AG09319 (cell line): Measurements from ENCODE around the gene SETBP1.

ENCODE experiments used
- DNase-seq: peaks from one replicate; pipeline ENCODE4 v3.0.0-alpha.2; 2010; ENCODE audit warnings: low read depth; ENCODE audit errors: extremely low read depth
- TF ChIP-seq, protein P1 (sequence below): IDR thresholded peaks from 2 replicates; pipeline ENCODE4 v1.5.1; 2011; ENCODE audit warnings: low read depth, mild to moderate bottlenecking, inconsistent platforms, low read length, moderate library complexity

Gene SETBP1

DNA sequence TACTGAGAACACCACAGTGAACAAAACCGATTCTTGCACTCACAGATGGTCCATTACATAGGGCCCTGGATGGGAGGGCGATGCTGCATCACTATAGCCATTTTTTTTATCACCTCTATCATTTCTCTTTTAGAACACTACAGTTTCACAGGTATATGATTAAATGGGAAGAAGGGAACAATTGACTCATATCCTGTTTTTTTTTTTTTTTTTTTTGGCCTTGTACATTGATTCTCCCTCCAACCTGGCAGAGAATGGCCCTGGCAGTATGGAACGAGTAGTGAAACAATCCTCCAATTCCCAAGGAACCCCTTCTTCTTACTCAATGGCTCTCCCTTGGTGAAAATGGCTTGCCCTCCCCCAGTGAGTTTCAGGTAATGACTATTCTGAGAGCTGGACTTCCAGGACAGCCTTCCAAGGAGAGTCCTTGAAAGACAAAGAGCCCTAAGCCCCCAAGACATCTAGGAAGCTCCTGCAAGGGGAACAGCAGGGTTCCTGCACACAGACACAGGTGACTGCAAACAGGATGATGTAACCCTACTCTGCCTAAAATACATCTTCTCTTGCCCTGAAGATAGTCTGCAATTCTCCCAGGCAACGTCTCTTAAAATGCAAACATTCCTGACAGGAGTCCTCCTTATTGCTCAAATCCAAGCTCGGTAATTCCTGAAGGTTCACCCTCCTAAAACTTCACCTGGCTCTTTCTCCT, 405.4 kb downstream of the SETBP1 start:
- no peak for DNase-seq

GRCh38 chr18:45086777-45087176, 406.1 kb downstream of the SETBP1 start:
- no peak for DNase-seq
- TF ChIP-seq, protein P1, sequence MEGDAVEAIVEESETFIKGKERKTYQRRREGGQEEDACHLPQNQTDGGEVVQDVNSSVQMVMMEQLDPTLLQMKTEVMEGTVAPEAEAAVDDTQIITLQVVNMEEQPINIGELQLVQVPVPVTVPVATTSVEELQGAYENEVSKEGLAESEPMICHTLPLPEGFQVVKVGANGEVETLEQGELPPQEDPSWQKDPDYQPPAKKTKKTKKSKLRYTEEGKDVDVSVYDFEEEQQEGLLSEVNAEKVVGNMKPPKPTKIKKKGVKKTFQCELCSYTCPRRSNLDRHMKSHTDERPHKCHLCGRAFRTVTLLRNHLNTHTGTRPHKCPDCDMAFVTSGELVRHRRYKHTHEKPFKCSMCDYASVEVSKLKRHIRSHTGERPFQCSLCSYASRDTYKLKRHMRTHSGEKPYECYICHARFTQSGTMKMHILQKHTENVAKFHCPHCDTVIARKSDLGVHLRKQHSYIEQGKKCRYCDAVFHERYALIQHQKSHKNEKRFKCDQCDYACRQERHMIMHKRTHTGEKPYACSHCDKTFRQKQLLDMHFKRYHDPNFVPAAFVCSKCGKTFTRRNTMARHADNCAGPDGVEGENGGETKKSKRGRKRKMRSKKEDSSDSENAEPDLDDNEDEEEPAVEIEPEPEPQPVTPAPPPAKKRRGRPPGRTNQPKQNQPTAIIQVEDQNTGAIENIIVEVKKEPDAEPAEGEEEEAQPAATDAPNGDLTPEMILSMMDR, result no peak

More for the DNA sequence above, 405.4 kb downstream of the SETBP1 start:
- TF ChIP-seq, protein P1, result no peak

GRCh38 chr18:45090526-45091140, 409.9 kb downstream of the SETBP1 start:
- DNase-seq, result no peak
- TF ChIP-seq, protein P1, result no peak

GRCh38 chr18:45100321-45101105, 419.8 kb downstream of the SETBP1 start:
- DNase-seq, result no peak
- TF ChIP-seq, protein P1, result no peak

DNA sequence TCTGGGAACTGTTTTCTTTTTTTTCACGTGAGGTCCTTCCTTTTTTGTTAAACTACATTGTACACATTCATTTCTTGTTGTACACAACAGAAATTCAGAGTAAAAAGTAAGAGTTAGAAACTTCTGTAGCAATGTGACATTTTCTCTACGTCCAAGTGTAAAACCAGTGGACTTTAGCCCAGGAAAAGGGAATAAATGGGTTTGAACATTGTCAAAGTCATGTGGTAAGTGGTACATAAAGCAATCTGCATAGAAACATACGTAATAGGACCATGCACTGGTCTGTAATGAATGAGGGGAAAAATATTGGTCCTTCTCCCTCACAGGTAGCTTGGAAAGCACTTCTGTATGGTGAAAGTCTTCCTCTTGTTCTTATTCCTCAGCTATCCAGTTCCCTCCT, 421.4 kb downstream of the SETBP1 start:
- TF ChIP-seq, protein P1, result no peak
- no peak for DNase-seq

DNA sequence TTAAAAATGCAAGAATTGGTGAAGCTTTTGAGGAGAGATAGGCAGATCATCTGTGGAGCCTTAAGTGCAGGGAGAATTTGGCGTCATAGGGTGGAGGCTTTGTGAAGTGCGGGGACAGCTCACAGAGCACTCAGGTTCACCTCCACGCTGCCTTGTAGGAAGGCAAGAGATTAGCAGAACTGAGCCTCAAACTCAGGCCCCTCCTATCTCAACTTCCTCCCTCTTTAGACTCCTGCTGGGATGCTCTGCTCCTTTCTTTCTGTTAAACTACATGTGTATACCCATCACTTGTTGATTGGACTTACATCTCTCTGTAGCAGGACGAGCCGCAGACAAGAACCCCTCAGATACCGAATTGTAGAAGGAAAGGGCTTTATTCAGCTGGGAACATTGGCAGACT, 422.2 kb downstream of the SETBP1 start:
- TF ChIP-seq, protein P1, result no peak
- no peak for DNase-seq
